ENCODE results near the gene TNFRSF14.

- no peak for TF ChIP-seq CTCF (IDR thresholded peaks at IDR 0.05)
- no peak for TF ChIP-seq POLR2A (IDR thresholded peaks at IDR 0.05)
Measured at GRCh38 chr1:2520206-2520605, 36.0 kb upstream of the TNFRSF14 start.
